ENCODE results near the gene ARHGAP31.

The ARHGAP31 gene

GRCh38 chr3:119294696-119295671, 801 bp downstream of the ARHGAP31 start:
- DNase-seq = peak; percentile 52

DNA sequence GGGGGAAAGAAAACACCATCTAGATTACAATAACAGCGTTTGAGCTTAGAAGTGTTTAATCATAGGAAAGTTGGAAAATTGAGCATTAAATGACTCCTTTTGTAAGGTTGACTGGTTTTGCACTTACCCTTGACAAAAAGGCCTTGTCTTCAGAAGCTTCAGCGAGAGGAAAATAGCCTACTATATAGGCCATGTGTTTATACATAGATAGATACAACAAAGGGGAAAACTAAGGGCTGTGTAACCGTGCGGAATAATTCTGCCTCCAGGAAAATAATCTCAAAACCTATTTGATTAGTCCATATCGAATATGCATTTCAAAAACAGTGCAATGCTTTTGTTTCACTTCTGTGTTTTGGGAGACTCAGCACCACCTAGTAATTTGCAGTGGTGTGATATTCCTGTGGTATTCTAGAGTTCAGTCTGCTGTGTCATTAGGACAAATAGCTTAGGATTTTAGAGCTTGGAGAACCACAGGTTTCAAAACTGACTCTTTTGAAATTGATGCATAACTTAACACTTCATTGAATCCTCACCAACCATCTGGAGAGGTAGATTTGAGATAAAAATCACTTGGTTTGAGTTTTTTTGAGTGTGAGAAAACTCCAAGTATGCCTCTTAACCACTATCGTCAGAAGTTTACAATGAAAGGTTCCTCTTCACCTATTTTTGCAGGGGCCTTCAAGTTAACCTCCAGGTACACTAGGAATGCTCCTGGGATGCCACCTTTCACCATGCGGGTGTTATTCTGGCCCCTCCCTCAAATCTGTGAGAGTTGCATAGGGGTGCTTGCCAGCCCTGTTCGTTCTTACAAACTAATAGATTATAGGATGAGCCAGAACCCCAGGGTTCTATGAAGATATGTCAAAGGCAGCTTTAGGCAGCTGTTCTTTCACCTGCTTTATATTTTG, 1.9 kb downstream of the ARHGAP31 start:
- peak; percentile 77 for DNase-seq

DNA sequence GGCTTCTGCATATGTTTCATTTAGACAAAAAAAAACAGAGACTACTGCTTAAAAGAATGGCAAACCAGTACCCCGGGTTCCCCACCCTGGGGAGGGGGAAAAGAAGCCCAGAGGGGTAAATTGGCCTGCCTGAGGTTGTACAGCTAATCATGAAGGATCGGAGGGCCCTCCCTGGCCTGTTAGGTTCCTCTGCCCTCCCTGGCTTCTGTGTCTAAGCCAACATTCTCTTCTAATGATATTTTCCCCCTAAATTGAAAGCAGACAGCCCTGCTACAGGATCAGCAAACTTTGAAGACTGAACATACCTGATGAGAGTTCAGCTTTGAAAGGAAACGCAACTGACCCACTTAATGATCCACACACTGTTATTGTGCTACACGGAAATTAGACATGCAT, 2.5 kb downstream of the ARHGAP31 start:
- DNase-seq = no peak

- peak; percentile 29 for DNase-seq
Observed at GRCh38 chr3:119297169-119297568, 3.0 kb downstream of the ARHGAP31 start.

- DNase-seq = no peak
Observed at GRCh38 chr3:119298565-119298941, 4.4 kb downstream of the ARHGAP31 start.

DNA sequence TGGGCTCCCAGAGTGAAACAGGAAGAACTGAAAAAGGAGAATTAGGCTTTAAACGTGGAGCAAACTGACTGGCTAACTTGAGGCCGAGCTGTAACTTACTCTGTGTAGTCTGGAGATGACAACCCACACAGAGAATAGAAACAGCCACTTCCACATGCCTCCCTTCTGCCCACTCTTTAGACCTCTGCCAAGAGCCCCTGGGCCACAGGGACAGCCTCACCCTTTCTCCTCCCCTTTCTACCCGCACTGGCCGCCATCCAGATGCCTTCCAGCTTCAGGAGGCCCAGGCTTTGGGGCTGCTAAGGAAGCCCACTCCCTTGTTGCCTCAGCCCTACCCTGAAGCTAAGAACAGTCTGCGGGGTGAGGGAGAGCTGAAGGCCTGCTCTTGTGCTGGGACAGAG, 6.8 kb downstream of the ARHGAP31 start:
- peak; percentile 95 for DNase-seq

DNA sequence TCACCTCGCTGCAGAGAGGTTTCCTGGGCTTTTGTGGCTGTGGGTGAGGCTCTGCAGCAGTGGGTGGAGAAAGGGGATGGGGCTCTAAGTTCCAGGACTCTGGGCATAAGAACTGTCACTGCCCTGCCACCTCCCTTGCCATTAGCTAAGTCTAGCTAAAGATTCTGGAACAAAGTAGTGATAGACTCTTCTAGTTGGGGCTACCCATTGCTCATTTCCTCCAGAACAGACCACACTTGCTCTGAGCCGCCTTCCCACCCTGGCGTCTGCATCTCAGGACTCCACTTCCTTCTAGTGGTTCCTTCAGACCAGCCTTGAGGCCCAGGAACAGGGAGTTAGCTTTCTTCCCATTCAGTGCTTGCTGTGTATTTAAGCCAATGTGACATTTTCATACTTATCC, 7.5 kb downstream of the ARHGAP31 start:
- peak; percentile 83 for DNase-seq

GRCh38 chr3:119302697-119303551, 8.7 kb downstream of the ARHGAP31 start:
- DNase-seq = peak; percentile 73

GRCh38 chr3:119304201-119304713, 10.1 kb downstream of the ARHGAP31 start:
- DNase-seq = peak; percentile 43

DNA sequence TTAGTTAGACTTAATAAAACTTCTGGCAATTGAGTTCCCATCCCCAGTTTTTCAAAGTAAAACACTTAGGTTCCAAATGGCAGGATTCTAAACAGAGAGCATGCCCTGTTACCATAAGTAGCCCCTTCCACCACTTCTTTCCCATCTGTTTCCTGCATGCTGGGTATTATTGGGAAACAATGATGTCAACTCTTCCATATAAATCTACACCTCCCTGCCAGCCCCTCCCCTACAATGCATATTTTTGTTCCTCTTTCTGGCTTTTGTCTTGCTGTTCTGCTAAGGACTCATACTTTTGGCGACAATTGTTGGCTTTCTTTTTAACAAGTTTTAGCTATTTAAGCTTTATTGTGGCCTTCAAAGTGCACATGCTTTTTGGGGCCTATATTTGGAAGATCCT, 11.1 kb downstream of the ARHGAP31 start:
- DNase-seq = peak; percentile 75

DNA sequence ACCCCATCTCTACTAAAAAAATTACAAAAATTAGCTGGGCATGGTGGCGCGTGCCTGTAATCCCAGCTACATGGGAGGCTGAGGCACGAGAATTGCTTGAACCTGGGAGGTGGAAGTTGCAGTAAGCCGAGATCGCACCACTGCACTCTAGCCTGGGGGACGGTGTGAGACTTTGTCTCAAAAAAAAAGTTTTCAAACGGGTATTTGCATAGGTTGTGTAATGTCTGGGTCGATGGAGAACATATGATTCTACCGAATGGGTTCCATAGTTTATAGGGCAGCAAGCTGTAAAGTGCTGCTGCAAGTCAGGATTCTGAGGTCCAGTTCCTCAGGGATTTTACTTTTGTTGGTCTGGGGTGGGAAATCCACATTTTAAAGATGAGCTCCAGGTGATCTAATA, 12.2 kb downstream of the ARHGAP31 start:
- peak; percentile 35 for DNase-seq

DNA sequence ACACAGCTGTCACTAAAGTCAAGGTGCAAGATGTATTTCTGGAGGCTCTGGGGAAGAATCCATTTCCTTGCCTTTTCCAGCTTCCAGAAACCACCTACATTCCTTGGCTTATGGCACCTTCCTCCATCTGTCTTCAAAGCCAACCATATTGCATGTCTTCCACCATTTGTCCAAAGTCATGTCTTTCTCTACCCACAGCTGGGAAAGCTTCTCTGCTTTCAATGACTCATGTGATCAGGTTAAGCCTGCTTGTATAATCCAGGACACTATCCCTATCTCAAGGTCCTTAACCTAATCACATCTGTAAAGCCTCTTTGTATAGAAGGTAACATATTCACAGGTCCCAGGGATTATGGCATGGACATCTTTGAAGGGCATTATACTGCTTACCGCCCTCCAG, 14.2 kb downstream of the ARHGAP31 start:
- DNase-seq = no peak

DNA sequence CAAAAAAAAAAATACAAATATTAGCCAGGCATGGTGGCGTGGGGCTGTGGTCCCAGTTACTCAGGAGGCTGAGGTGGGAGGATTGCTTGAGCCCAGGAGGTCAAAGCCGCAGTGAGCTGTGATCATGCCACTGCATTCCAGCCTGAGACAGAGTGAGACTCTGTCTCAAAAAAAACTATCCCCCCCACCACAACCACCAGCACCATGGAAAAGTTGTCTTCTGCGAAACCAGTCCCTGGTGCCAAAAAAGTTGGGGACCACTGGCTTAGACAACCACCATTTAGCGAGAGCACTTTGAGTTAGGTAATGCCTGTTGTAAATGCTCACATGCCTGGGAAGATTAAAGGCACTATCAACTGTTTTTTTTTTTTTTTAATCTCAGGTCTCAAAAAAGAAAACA, 15.4 kb downstream of the ARHGAP31 start:
- DNase-seq = no peak

- DNase-seq = peak; percentile 41
Observed at GRCh38 chr3:119310071-119310470, 15.9 kb downstream of the ARHGAP31 start.

DNA sequence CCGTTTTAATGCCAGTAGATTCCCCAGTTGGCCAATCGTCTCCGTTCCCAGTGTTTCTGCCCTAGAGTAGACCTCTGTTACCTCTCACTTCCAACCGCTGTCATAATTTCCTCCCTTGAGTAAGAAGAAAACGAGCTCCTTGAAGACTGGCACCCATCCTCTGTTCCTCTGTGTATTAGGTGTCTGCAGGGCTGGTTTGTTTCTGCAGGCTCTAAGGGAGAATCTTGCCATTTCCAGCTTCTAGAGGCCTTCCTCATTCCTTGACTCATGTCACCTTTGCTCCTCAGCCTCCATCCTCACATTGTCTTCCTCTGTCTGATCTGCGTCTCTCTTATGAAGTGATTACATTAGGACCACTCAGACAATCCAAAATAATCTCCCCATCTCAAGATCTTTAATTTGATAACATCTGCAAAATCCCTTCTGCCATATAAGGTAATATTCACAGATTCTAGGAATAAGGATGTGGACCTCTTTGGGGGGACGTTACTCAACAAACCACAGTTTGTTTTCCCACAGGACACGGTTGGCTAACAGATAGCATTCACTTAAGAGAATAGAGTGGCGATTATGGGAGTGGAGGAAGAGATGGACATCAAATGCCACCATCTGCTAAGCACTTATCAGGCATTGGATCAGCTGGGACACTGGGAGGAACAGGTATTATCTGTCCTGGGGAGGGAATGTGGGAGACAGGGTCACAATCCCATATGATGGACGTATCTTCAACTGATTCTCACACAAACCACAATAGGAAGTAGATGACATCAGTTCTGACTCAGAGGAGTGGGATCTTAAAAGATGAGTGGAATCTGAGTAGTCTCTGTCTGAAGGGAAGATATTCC, 17.1 kb downstream of the ARHGAP31 start:
- peak; percentile 80 for DNase-seq

DNA sequence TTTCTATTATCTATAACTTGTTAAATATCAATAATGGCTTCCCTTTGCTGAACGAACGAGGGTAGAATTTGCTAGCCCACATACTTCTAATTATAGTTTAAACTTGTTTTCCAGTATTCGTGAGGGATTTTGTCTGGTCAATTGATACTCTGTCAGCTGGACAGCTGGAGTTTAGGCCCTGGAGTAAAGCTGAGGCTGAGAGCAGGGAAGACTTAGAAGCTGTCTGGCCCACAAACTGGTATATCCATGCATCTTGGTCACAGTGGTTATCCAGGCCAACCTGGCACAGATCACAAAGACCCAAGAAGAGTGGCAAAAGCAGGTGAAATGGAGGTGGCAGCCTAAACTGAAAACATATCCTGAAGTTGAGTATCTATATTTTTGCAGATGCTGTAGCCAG, 19.3 kb downstream of the ARHGAP31 start:
- DNase-seq = no peak

GRCh38 chr3:119314821-119315220, 20.6 kb downstream of the ARHGAP31 start:
- no peak for DNase-seq

DNA sequence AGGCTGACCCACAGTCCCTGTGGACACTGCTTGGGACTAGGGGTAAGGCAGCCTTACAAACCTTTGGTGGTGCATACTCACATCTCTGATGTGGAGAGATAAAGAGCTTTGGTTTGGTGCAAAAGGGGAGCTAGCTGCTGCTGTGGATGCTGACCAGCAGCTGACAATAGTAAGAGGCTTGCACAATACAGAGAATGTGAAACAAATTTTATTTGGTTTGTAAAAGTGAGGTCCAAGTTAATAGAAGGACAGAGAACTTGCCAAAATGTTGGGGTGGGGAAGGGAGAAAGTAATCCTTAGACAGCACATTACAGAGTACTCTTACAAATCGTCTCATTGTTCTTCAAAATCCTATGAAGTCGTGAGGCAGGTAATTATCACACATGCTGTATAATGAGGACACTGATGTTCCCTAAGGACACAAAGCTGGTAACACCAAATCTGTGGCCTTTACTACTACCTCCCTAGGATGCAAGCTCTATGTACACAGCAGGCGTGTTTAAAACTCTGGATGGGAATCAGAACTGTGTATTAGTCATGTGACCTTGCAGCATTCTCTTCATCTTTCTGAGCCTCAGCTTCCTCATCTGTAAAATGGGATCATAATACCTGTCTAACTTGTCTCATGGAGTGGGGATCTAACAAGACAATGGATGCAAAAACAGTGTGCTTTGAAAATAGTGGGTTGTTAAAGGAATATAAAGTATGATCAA, 21.6 kb downstream of the ARHGAP31 start:
- DNase-seq = no peak

GRCh38 chr3:119316313-119316670, 22.1 kb downstream of the ARHGAP31 start:
- DNase-seq = no peak

GRCh38 chr3:119318876-119319275, 24.7 kb downstream of the ARHGAP31 start:
- no peak for DNase-seq

DNA sequence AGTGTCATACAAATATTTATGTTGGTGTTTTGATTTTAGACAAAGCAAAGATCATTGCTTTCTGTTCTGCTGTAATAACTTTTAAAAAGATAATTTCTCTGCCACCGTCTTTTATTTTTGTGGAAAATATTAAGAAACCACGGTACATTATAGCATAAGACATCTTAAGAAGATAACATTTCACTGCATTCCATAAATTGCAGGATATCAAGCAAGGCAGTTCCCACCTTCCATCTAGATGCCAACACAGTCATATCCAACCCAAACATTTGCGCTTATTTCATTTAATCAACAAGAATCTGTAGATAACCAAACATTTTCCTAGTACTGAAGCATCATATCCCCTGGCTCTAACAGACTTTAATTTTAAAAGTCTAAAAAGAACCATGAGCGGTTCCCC, 25.1 kb downstream of the ARHGAP31 start:
- DNase-seq = no peak

All from inflammatory macrophage treated with lipopolysaccharide for 4 hours (primary cell).